ENCODE measurements around the gene GRIP1. TPM values are rescaled to one million over a fixed set of nuclear protein-coding genes. Genes with fewer than 3 reads are reported as not detected.

GRIP1 gene
- total and polyA plus RNA-seq, 12 donors = 0.12 to 7.3 (median 1.9) TPM

DNA sequence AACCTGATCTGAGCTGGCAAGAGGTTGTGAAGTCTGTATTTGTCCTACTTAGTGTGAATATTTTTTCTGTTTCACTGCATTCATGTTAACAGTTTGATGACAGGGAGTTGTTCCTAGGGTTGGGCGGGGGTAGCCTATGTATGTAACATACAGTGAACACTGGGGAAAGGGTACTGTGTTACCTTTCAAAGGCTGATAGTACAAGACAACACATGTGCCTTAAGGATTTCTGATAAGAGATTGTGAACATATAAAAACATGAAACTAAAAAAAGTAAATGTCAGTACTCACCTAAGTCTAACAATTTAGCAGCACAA, 30.5 kb upstream of the GRIP1 start:
- 74 to 81% methylated on average over 1 of the region's 1 CpG for WGBS, 2 donors
- intact Hi-C loops (cut with DNase I) = loop anchor here in 1 of 10 donors (1.0 kb wide), 1 partner anchor 26 kb away; no protein-coding TSS in a partner anchor
- Histone ChIP-seq H3K4me1 (no peaks in the 10 kb centered on the region), H3K27me3 (no peaks in the 10 kb centered on the region), H3K9me3 (peaks cover 0 to 9% (median 0%) of the 10 kb centered on the region in 11 donors), H3K4me3 (no peak overlapping the region), H3K36me3 (no peaks in the 10 kb centered on the region), H3K27ac (no peak overlapping the region)
- no peak for TF ChIP-seq CTCF (IDR thresholded peaks at IDR 0.05)
- DNase-seq (no peak), ATAC-seq (no peak)

DNA sequence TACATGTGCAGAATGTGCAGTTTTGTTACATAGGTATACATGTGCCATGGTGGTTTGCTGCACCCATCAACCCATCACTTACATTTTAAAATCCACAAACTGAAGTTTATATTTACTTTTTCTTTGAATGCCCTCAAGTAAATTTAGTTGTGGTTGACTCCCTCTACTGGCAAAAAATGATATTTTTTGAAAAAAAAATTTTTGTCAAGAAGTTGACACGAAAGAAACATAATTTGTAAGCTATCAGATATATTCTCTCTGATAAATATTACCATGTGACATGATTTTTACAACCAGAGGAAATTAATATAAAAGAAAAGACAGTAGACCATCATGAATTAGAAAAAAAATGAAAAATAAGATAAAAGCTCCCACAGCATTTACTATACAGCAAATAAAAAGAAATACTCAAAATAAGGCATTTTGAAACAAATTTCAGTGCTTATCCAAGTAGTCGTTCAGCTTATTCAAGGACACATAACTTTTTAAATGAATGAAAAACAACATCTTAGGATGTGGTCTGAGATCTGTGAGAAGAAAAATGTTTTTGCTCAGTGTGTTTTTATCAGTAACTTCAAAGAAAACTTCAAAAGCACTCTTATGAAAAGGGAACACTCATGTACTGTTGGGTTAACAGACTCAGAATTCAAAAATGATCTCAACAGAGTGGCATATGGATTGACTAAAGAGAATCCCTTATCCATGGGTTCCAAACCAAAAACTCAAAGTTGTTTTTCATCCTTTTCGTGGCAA, 30.0 kb upstream of the GRIP1 start:
- no peaks in the 10 kb centered on the region for H3K36me3 ChIP-seq
- H3K9me3 ChIP-seq = peaks cover 0 to 9% (median 0%) of the 10 kb centered on the region in 11 donors
- 37 to 50% methylated on average over 3 of the region's 3 CpGs for WGBS, 2 donors
- ATAC-seq = no peak
- no peaks in the 10 kb centered on the region for H3K27me3 ChIP-seq
- DNase-seq = no peak
- H3K4me1 ChIP-seq = no peaks in the 10 kb centered on the region
- H3K27ac ChIP-seq = no peak overlapping the region
- peak in 7 of 9 donors; percentile 8 to 54 (median 41) for TF ChIP-seq CTCF (IDR thresholded peaks at IDR 0.05)
- no peak overlapping the region for H3K4me3 ChIP-seq
- intact Hi-C loops (cut with DNase I) = loop anchor here in 1 of 10 donors (1.0 kb wide), 1 partner anchor 26 kb away; no protein-coding TSS in a partner anchor

DNA sequence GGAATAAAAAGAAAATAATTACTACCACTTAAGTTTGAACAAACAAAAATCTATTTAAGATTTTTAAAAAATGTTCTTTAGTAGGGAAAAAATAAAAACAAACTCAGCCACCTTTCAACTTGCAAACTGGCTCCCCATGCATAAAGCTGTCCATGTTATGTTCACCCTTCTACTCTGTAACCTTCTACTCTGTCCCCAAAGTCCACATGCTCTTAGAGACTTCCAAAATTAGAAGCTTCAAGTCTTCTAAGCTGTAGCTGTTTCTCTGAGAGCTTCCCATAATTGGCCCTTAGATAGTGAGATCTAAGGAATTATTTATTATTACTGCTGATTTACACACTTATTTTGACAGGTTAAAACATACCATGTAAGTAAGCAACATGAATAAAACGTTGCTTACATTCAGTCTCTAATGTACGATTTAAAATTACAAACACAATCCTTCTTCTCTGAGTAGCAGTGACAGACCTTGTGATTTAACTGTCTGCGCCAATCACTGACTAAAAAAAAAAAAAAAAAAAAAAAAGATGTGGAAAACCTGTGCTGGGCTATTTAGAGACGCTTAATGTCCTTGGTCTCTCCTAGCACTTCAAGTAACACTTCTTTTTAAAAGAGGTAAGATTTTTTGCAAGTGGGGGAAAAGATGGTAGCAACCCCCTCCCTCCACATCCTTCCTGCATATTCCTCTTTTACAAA, 28.3 kb upstream of the GRIP1 start:
- 46 to 52% methylated on average over 4 of the region's 4 CpGs for WGBS, 2 donors
- Histone ChIP-seq H3K27ac (peak overlapping the region in 1 of 10 donors; percentile 35), H3K4me3 (no peak overlapping the region), H3K27me3 (peaks cover 0 to 10% (median 6%) of the 10 kb centered on the region in 7 donors), H3K36me3 (no peaks in the 10 kb centered on the region), H3K4me1 (no peaks in the 10 kb centered on the region), H3K9me3 (peaks cover 0 to 9% (median 0%) of the 10 kb centered on the region in 11 donors)
- DNase-seq (no peak), ATAC-seq (peak in 1 of 8 donors; percentile 58)
- TF ChIP-seq CTCF (IDR thresholded peaks at IDR 0.05) = no peak
- intact Hi-C loops (cut with DNase I) = no loop called here

DNA sequence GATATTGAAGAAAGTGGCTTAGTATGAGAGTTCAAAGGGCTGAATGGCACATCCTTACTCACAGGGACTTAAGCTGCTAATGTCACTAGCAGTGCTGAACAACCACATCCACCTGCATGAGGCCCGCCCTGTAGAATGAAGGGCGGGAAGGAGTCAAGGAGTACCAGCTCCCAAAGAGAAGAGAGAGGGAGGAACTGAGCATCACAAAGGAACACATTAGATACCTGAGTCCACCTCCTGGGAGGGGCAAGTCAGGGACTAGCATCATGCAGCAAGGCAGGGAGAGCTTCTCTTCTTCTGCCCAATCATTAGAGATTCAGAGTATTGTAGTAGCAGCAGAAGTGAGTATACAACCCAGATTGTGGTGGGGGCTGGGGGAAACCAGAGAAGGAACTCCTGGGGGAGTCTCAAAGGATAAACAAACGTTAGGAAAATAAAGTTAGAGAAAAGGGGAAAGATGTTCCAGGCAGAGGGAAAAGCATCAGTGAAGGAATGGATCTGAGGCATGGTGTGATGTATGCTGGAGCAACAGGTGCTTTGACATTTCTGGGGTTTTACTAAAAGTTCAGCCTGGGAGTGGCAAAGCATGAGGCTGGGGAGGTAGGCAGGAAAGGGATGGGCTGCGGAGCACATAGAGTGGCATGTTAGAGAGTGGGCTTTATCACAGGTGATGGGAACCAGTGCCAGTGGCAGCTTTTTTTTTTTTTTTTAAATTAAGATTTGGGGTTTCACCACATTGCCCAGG, 21.0 kb upstream of the GRIP1 start:
- no peak for TF ChIP-seq CTCF (IDR thresholded peaks at IDR 0.05)
- no peaks in the 10 kb centered on the region for H3K36me3 ChIP-seq
- no peaks in the 10 kb centered on the region for H3K9me3 ChIP-seq
- no peak overlapping the region for H3K27ac ChIP-seq
- ATAC-seq (no peak), DNase-seq (no peak)
- H3K4me3 ChIP-seq = no peak overlapping the region
- H3K4me1 ChIP-seq = no peaks in the 10 kb centered on the region
- intact Hi-C loops (cut with DNase I) = loop anchor here in 6 of 10 donors (5.0 to 10.0 kb wide), 5 partner anchors 155 to 535 kb away; partner anchors contain the start of gene TMBIM4 (in 1 of the 6)
- 67 to 80% methylated on average over 4 of the region's 4 CpGs for WGBS, 2 donors
- peaks cover 0 to 28% (median 12%) of the 10 kb centered on the region in 7 donors for H3K27me3 ChIP-seq
